HCT116 (cell line): ENCODE measurements around the gene HUWE1. TPM values are rescaled to one million over a fixed set of nuclear protein-coding genes. Genes with fewer than 3 reads are reported as not detected.

Experiments
- ATAC-seq: fragments of 200-7000 bp; cut with Tn5 transposase; 2 replicates; pipeline ENCODE4 v1.9.1; 2020; ENCODE audit warnings: mild to moderate bottlenecking, moderate library complexity
- BruUV-seq: library from RNA; stranded (reverse); fragments of 400-500 nt; replicated peaks from 2 replicates; lab custom pipeline; 2021; lab: Mats Ljungman, UMichigan
- CTCF ChIA-PET: fragments of 300-600 bp; sonication (Branson Sonifier 250); formaldehyde crosslinking; loops from one replicate; lab custom pipeline; 2021; ENCODE audit warnings: antibody characterized with exemption; lab: Charles Lee
- POLR2A ChIA-PET: fragments of 300-600, 350-600 bp; sonication (Branson Sonifier 250); formaldehyde crosslinking; loops from one replicate; lab custom pipeline; 2021; ENCODE audit warnings: antibody characterized with exemption; lab: Charles Lee
- RAD21 ChIA-PET, 2 experiments: fragments of 300-600 bp; sonication (Branson Sonifier 250); formaldehyde crosslinking; loops; one replicate each; lab custom pipeline; 2023; ENCODE audit warnings: low total read pairs in 2 of 2; ENCODE audit not compliant: uncharacterized antibody in 2 of 2, unreplicated experiment in 2 of 2, low non-redundant PET in 1 of 2; lab: Charles Lee
- DNase-seq: peaks from one replicate; pipeline ENCODE4 v3.0.0-alpha.2; 2010; ENCODE audit warnings: low read depth, low spot score
- H2AFZ ChIP-seq: fragments of 200-600 bp; shearing (Covaris generic), sonication (generic); 2 replicates; pipeline ENCODE4 v1.6.1; 2017; ENCODE audit warnings: low read depth, mixed run types, mixed read lengths, antibody characterized with exemption, low read length; ENCODE audit not compliant: poor library complexity, severe bottlenecking
- H3K27ac ChIP-seq: 2 replicates; pipeline ENCODE4 v1.5.1; 2012; ENCODE audit warnings: low read depth, low read length
- H3K27me3 ChIP-seq: fragments of 200-600 bp; sonication (generic); 2 replicates; pipeline ENCODE4 v1.6.1; 2016; ENCODE audit warnings: mixed run types, low read length, mixed read lengths; ENCODE audit not compliant: insufficient read depth
- H3K36me3 ChIP-seq, 2 experiments: fragments of 200-500 bp in 1 of 2; fragments of 200-600 bp in 1 of 2; sonication (Bioruptor generic) in 1 of 2; sonication (generic) in 1 of 2; 2 replicates each; pipeline versions ENCODE4 v1.5.1 to v1.6.1; 2014 to 2016; ENCODE audit warnings: low read length in 2 of 2, inconsistent platforms in 1 of 2, mixed read lengths in 1 of 2, mixed run types in 1 of 2; ENCODE audit not compliant: insufficient read depth in 2 of 2, control insufficient read depth in 1 of 2
- H3K4me1 ChIP-seq, 2 experiments: fragments of 200-600 bp in 1 of 2; sonication (generic) in 1 of 2; 2 replicates each; pipeline versions ENCODE4 v1.5.1 to v1.6.1; 2012 to 2017; ENCODE audit warnings: low read length in 2 of 2, inconsistent platforms in 1 of 2, mild to moderate bottlenecking in 1 of 2, mixed read lengths in 1 of 2, mixed run types in 1 of 2, moderate library complexity in 1 of 2; ENCODE audit not compliant: insufficient read depth in 2 of 2, control insufficient read depth in 1 of 2
- H3K4me2 ChIP-seq: fragments of 200-600 bp; sonication (generic); 2 replicates; pipeline ENCODE4 v1.6.1; 2017; ENCODE audit warnings: mixed run types, low read length, mixed read lengths
- H3K4me3 ChIP-seq, 2 experiments: fragments of 200-600 bp in 1 of 2; sonication (generic) in 1 of 2; replicated peaks in 1 of 2; 2 replicates each; pipeline ENCODE4 v1.5.1; 2011 to 2016; ENCODE audit warnings: low read length in 2 of 2, control low read depth in 1 of 2, low read depth in 1 of 2, mild to moderate bottlenecking in 1 of 2, mixed read lengths in 1 of 2, mixed run types in 1 of 2
- H3K79me2 ChIP-seq: fragments of 200-600 bp; sonication (generic); 2 replicates; pipeline ENCODE4 v1.6.1; 2017; ENCODE audit warnings: mild to moderate bottlenecking, mixed run types, low read length, moderate library complexity, mixed read lengths; ENCODE audit not compliant: insufficient read depth
- H3K9ac ChIP-seq: fragments of 200-600 bp; sonication (generic); 2 replicates; pipeline ENCODE4 v1.6.1; 2016; ENCODE audit warnings: low read length, mixed read lengths
- H3K9me2 ChIP-seq: fragments of 200-600 bp; sonication (generic), shearing (Covaris generic); 2 replicates; pipeline ENCODE4 v1.6.1; 2017; ENCODE audit warnings: mixed run types, mild to moderate bottlenecking, moderate library complexity; ENCODE audit not compliant: insufficient read depth
- H3K9me3 ChIP-seq, 2 experiments: fragments of 200-500 bp in 1 of 2; fragments of 200-600 bp in 1 of 2; sonication (Bioruptor generic) in 1 of 2; sonication (generic) in 1 of 2; 2 replicates each; pipeline ENCODE4 v1.6.1; 2014 to 2017; ENCODE audit warnings: low read length in 2 of 2, mixed read lengths in 2 of 2, inconsistent platforms in 1 of 2, low read depth in 1 of 2, mild to moderate bottlenecking in 1 of 2, mixed run types in 1 of 2, moderate library complexity in 1 of 2; ENCODE audit not compliant: control insufficient read depth in 1 of 2, insufficient read depth in 1 of 2
- H4K20me1 ChIP-seq: fragments of 200-600 bp; sonication (generic), shearing (Covaris generic); 2 replicates; pipeline ENCODE4 v1.6.1; 2017; ENCODE audit warnings: mixed run types, mild to moderate bottlenecking, moderate library complexity; ENCODE audit not compliant: insufficient read depth
- CEBPB ChIP-seq: IDR thresholded peaks from 2 replicates; pipeline ENCODE4 v1.6.1; 2012; ENCODE audit warnings: low read depth
- EGR1 ChIP-seq: IDR thresholded peaks from 2 replicates; pipeline ENCODE4 v1.6.1; 2012; ENCODE audit warnings: low read depth
- EZH2 ChIP-seq: fragments of 200-600 bp; sonication (generic); IDR thresholded peaks from 2 replicates; pipeline ENCODE4 v1.6.1; 2017; ENCODE audit warnings: antibody characterized with exemption, mixed run types
- FOSL1 ChIP-seq: IDR thresholded peaks from 2 replicates; pipeline ENCODE4 v1.6.1; 2012; ENCODE audit warnings: low read depth
- JUND ChIP-seq: IDR thresholded peaks from 2 replicates; pipeline ENCODE4 v1.6.1; 2012
- POLR2A ChIP-seq: IDR thresholded peaks from 2 replicates; pipeline ENCODE4 v1.7.0; 2011; ENCODE audit warnings: borderline replicate concordance; ENCODE audit not compliant: insufficient read depth, insufficient read length; ENCODE audit errors: extremely low read depth
- RAD21 ChIP-seq: IDR thresholded peaks from 2 replicates; pipeline ENCODE4 v1.6.1; 2012; ENCODE audit warnings: low read depth, mild to moderate bottlenecking
- SIN3A ChIP-seq: IDR thresholded peaks from 2 replicates; pipeline ENCODE4 v1.6.1; 2012; ENCODE audit warnings: low read depth
- SP1 ChIP-seq: IDR thresholded peaks from 2 replicates; pipeline ENCODE4 v1.6.1; 2012; ENCODE audit warnings: low read depth
- SRF ChIP-seq: IDR thresholded peaks from 2 replicates; pipeline ENCODE4 v1.6.1; 2012; ENCODE audit warnings: low read depth
- TCF7L2 ChIP-seq: IDR thresholded peaks from 2 replicates; pipeline ENCODE4 v1.7.0; 2011; ENCODE audit warnings: borderline replicate concordance, inconsistent platforms; ENCODE audit not compliant: insufficient read depth, insufficient read length; ENCODE audit errors: extremely low read depth
- YY1 ChIP-seq: IDR thresholded peaks from 2 replicates; pipeline ENCODE4 v1.6.1; 2011; ENCODE audit warnings: low read length, low read depth, moderate library complexity, mild to moderate bottlenecking; ENCODE audit not compliant: insufficient replicate concordance; ENCODE audit errors: extremely low read depth
- ZFX ChIP-seq: fragments of 450-650 bp; IDR thresholded peaks from 2 replicates; pipeline ENCODE4 v1.6.1; 2017
- ZNF274 ChIP-seq: fragments of 200-500 bp; sonication (Bioruptor generic); IDR thresholded peaks from 2 replicates; pipeline ENCODE4 v1.6.1; 2014; ENCODE audit warnings: mild to moderate bottlenecking, low read depth, low read length, inconsistent platforms
- intact Hi-C: fragments of 100-400 bp; cut with micrococcal nuclease; formaldehyde crosslinking; loops from 2 replicates; pipeline ENCODE4 v1.10.0; 2022
- total RNA-seq: library from RNA; stranded (reverse); gene quantifications from one replicate; pipeline ENCODE4 v1.2.1, GENCODE V29; 2021; ENCODE audit not compliant: unreplicated experiment
- TF ChIP-seq, protein P1 (sequence below): IDR thresholded peaks from 2 replicates; pipeline ENCODE4 v1.6.1; 2011; ENCODE audit warnings: mild to moderate bottlenecking, low read length, moderate library complexity; ENCODE audit not compliant: insufficient replicate concordance; ENCODE audit errors: extremely low read depth
- TF ChIP-seq, protein P2 (sequence below): IDR thresholded peaks from 2 replicates; pipeline ENCODE4 v1.6.1; 2012
- TF ChIP-seq, protein P3 (sequence below): IDR thresholded peaks from 2 replicates; pipeline ENCODE4 v1.6.1; 2012; ENCODE audit warnings: low read depth
- TF ChIP-seq, protein P4 (sequence below): IDR thresholded peaks from 2 replicates; pipeline ENCODE4 v1.6.1; 2012

Gene HUWE1
- total RNA-seq, 1 experiment from 2014 or later: 197 TPM

DNA sequence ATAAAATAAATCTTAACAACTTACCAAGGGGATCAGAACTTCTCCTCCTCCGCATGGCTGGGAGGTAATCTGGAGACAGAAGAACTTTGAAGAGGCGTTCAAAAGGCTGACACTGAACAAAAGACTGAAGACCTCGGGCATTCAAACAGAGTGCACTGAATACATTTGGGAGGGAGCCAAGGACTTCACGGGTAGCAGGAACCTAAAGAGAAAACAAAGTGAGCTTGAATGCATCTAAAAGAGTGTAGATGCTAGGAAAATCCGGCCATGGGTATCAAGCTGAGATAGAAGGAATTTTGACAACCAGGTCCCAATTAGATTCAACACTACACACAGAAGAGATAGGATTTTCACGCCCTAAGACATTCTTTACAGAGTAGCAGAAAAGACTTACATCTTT lies 69.6 kb downstream of the HUWE1 start (continued):
- TF ChIP-seq, protein P1, sequence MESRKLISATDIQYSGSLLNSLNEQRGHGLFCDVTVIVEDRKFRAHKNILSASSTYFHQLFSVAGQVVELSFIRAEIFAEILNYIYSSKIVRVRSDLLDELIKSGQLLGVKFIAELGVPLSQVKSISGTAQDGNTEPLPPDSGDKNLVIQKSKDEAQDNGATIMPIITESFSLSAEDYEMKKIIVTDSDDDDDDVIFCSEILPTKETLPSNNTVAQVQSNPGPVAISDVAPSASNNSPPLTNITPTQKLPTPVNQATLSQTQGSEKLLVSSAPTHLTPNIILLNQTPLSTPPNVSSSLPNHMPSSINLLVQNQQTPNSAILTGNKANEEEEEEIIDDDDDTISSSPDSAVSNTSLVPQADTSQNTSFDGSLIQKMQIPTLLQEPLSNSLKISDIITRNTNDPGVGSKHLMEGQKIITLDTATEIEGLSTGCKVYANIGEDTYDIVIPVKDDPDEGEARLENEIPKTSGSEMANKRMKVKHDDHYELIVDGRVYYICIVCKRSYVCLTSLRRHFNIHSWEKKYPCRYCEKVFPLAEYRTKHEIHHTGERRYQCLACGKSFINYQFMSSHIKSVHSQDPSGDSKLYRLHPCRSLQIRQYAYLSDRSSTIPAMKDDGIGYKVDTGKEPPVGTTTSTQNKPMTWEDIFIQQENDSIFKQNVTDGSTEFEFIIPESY: no peak
- no peak for TF ChIP-seq SP1
- no peak for TF ChIP-seq ZNF274
- TF ChIP-seq EZH2: no peak

DNA sequence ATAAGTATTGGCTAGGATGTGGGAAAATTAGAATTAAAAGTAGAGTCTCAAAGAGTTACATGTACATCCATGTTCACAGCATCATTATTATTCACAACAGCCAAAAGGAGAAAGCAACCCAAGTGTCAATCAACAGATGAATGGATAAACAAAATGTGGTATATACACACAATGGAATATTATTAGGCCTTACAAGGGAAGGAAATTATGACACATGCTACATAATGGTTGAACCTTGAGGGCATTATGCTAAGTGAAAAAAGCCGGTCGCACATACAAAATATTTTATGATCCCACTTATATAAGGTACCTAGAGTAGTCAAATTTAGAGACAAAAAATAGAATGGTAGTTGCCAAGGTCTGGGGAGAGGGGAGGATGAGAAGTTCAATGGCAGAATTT lies 80.1 kb downstream of the HUWE1 start:
- POLR2A ChIA-PET: no interaction called here
- TF ChIP-seq POLR2A: no peak
- no peak for TF ChIP-seq ZNF274
- TF ChIP-seq, protein P2, sequence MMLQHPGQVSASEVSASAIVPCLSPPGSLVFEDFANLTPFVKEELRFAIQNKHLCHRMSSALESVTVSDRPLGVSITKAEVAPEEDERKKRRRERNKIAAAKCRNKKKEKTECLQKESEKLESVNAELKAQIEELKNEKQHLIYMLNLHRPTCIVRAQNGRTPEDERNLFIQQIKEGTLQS: no peak
- no peak for TF ChIP-seq EGR1
- TF ChIP-seq, protein P1: no peak
- no peak for TF ChIP-seq SIN3A
- TF ChIP-seq RAD21: no peak
- no peak for TF ChIP-seq JUND
- TF ChIP-seq CEBPB: no peak
- no peak for TF ChIP-seq FOSL1
- TF ChIP-seq TCF7L2: no peak
- TF ChIP-seq EZH2: no peak
- TF ChIP-seq, protein P3, sequence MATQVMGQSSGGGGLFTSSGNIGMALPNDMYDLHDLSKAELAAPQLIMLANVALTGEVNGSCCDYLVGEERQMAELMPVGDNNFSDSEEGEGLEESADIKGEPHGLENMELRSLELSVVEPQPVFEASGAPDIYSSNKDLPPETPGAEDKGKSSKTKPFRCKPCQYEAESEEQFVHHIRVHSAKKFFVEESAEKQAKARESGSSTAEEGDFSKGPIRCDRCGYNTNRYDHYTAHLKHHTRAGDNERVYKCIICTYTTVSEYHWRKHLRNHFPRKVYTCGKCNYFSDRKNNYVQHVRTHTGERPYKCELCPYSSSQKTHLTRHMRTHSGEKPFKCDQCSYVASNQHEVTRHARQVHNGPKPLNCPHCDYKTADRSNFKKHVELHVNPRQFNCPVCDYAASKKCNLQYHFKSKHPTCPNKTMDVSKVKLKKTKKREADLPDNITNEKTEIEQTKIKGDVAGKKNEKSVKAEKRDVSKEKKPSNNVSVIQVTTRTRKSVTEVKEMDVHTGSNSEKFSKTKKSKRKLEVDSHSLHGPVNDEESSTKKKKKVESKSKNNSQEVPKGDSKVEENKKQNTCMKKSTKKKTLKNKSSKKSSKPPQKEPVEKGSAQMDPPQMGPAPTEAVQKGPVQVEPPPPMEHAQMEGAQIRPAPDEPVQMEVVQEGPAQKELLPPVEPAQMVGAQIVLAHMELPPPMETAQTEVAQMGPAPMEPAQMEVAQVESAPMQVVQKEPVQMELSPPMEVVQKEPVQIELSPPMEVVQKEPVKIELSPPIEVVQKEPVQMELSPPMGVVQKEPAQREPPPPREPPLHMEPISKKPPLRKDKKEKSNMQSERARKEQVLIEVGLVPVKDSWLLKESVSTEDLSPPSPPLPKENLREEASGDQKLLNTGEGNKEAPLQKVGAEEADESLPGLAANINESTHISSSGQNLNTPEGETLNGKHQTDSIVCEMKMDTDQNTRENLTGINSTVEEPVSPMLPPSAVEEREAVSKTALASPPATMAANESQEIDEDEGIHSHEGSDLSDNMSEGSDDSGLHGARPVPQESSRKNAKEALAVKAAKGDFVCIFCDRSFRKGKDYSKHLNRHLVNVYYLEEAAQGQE: no peak
- TF ChIP-seq SRF: no peak
- TF ChIP-seq ZFX: no peak
- TF ChIP-seq, protein P4, sequence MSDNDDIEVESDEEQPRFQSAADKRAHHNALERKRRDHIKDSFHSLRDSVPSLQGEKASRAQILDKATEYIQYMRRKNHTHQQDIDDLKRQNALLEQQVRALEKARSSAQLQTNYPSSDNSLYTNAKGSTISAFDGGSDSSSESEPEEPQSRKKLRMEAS: no peak
- no peak for TF ChIP-seq YY1
- TF ChIP-seq, all 23 proteins: peak for 0
- H4K20me1 ChIP-seq: peaks cover 4% of the 10 kb centered on the region; the same call in 1 of the 2 replicates
- ChIA-PET CTCF (no interaction called here), RAD21 (no interaction called here)
- no peaks in the 10 kb centered on the region for H3K4me1 ChIP-seq
- H3K9me3 ChIP-seq: no peaks in the 10 kb centered on the region
- H3K79me2 ChIP-seq: peaks cover 62% of the 10 kb centered on the region
- no peak overlapping the region for H3K4me3 ChIP-seq
- no TSS peak for BruUV-seq
- intact Hi-C loops: no loop called here
- no peaks in the 10 kb centered on the region for H3K27me3 ChIP-seq
- ATAC-seq: no peak
- H3K4me2 ChIP-seq: no peak overlapping the region
- no peak for DNase-seq
- no peak overlapping the region for H3K27ac ChIP-seq
- H3K9me2 ChIP-seq: no peaks in the 10 kb centered on the region
- no peak overlapping the region for H3K9ac ChIP-seq
- peaks cover 24% of the 10 kb centered on the region in 2 experiments; a peak in 3 of 4 replicates for H3K36me3 ChIP-seq
- H2AFZ ChIP-seq: no peak overlapping the region
